Stimulated activated effector memory CD8-positive, alpha-beta T cell treated with anti-CD3 and anti-CD28 coated beads, Interleukin-12 subunit alpha, Interleukin-12 subunit beta, amount 100 ng/mL, for 72 hours (primary cell): ENCODE measurements around the gene ZNF532.
A peak's percentile ranks its signal among the peaks of the same experiment; 100 is the strongest.

Experiments used
- ATAC-seq: fragments of 150-1000 bp; cut with Tn5 transposase; 2 replicates; pipeline ENCODE4 v1.10.0; 2021
- DNase-seq, 2 donors: peaks; one replicate each; pipeline ENCODE4 v3.0.0; 2021 to 2022; ENCODE audit warnings: low spot score in 2 of 2
- H3K27ac Mint-ChIP-seq: one replicate; pipeline ENCODE4 v1.8.0; 2022; ENCODE audit warnings: mild to moderate bottlenecking, mixed read lengths
- H3K36me3 Mint-ChIP-seq: one replicate; pipeline ENCODE4 v1.8.0; 2022; ENCODE audit warnings: mild to moderate bottlenecking, mixed read lengths
- H3K4me1 Mint-ChIP-seq: one replicate; pipeline ENCODE4 v1.8.0; 2022; ENCODE audit warnings: mixed read lengths
- H3K4me3 Mint-ChIP-seq: one replicate; pipeline ENCODE4 v1.8.0; 2022; ENCODE audit warnings: mild to moderate bottlenecking, mixed read lengths
- H3K9me3 Mint-ChIP-seq: one replicate; pipeline ENCODE4 v1.8.0; 2022; ENCODE audit warnings: mixed read lengths

The ZNF532 gene

DNA sequence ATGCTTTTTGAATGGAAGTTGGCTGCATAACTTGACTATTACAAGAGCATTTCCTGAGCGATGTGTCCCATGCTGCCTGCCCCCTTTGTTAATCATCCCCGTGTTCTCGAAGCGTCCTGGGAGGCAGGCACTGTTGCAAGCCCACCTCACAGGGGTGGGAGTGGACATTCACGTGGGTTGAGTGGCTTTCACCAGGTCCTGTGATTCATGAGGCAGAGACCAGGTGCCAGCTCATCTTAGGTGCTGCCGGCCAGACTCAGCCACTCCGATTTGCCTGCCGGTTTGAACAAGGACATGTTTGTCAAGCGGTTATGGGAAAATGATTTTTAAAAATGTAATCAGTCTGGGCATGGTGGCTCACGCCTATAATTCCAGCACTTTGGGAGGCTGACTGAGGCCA is 112.5 kb downstream of the ZNF532 start:
- DNase-seq (no peak), ATAC-seq (no peak)
- Mint-ChIP-seq H3K9me3 (no peaks in the 10 kb centered on the region), H3K27ac (no peak overlapping the region), H3K4me1 (peaks cover 5% of the 10 kb centered on the region), H3K36me3 (peaks cover 27% of the 10 kb centered on the region), H3K4me3 (no peak overlapping the region)

DNA sequence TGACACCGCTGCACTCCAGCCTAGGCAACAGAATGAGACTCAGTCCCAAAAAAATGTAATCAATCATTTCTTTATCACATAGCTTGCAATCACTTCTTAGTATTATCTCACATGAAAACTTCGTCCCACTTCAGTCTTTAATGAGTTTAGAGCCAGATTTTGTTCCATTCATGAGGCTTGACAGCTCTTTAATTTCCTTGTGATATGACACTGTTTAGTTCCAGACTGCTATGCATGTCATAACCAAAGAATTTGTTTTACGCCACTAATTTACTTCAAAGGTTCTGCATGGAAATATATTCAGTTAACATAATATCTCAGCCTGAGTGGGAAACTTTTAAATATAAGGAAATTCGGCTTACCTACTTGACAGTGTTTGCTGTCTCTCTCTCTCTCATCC is 113.1 kb downstream of the ZNF532 start:
- H3K4me3 Mint-ChIP-seq, result no peak overlapping the region
- H3K27ac Mint-ChIP-seq, result no peak overlapping the region
- peaks cover 31% of the 10 kb centered on the region for H3K36me3 Mint-ChIP-seq
- no peaks in the 10 kb centered on the region for H3K9me3 Mint-ChIP-seq
- peaks cover 5% of the 10 kb centered on the region for H3K4me1 Mint-ChIP-seq
- DNase-seq (no peak), ATAC-seq (no peak)

DNA sequence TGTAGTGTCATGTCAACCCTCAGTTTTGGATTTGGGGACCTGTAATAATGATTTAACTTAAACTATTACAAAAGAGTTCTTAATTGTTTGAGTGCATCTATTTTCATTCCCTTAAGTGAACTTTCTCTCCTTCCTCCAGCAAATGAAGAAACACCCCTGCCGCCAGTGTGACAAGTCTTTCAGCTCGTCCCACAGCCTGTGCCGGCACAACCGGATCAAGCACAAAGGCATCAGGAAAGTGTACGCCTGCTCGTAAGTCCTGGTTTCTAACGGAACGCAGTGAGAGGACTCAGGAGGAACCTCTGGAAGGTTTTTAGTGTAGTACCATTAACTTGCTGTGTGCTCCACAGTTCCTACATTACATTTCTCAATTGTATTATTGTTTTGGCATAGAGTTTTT is 114.2 kb downstream of the ZNF532 start:
- H3K4me3 Mint-ChIP-seq, result no peak overlapping the region
- H3K4me1 Mint-ChIP-seq, result peaks cover 5% of the 10 kb centered on the region
- ATAC-seq (no peak), DNase-seq (no peak)
- H3K36me3 Mint-ChIP-seq, result peaks cover 35% of the 10 kb centered on the region
- H3K9me3 Mint-ChIP-seq, result no peaks in the 10 kb centered on the region
- H3K27ac Mint-ChIP-seq, result no peak overlapping the region

DNA sequence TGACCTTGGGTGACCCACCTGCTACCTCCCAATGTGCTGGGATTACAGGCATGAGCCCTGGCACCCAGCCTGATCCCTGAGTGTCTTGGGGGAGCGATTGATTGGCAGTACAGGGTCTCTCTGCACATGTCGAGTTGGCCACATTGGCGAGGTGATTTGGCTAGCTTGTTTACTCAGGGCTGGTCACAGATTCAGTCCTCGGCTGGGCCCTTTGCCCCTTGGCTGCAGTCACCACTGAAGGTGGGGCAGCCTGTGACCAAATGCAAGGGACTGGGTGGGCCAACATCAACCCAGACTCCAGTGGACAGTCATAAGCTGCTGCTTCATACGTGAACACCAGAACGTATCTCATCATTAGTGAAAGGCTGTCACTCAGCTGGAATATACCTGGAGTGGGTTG is 114.9 kb downstream of the ZNF532 start:
- Mint-ChIP-seq H3K27ac (no peak overlapping the region), H3K4me3 (no peak overlapping the region)

DNA sequence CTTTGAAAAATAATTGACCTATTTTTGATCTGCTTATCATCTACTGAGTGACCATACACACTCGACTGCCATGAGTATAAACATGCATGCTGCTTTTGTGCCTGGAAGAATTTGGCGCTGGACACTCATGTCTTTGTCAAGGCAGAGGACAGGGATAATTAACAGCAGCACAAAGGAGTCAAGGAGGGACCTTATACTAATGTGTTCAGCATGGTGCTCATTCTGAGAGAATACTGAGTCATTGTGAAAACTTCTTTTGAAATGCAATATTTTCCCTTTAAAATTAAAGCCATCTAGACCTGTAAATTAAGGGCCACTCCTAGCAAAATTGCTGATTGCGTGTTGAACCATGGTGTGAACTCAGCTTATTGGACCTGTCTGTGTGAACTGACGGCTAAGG is 116.3 kb downstream of the ZNF532 start:
- H3K27ac Mint-ChIP-seq, result no peak overlapping the region
- ATAC-seq, result peak; percentile 56

More for the DNA sequence above, 114.9 kb downstream of the ZNF532 start:
- Mint-ChIP-seq H3K36me3 (peaks cover 35% of the 10 kb centered on the region), H3K9me3 (no peaks in the 10 kb centered on the region), H3K4me1 (peaks cover 5% of the 10 kb centered on the region)
- DNase-seq (no peak), ATAC-seq (no peak)

DNA sequence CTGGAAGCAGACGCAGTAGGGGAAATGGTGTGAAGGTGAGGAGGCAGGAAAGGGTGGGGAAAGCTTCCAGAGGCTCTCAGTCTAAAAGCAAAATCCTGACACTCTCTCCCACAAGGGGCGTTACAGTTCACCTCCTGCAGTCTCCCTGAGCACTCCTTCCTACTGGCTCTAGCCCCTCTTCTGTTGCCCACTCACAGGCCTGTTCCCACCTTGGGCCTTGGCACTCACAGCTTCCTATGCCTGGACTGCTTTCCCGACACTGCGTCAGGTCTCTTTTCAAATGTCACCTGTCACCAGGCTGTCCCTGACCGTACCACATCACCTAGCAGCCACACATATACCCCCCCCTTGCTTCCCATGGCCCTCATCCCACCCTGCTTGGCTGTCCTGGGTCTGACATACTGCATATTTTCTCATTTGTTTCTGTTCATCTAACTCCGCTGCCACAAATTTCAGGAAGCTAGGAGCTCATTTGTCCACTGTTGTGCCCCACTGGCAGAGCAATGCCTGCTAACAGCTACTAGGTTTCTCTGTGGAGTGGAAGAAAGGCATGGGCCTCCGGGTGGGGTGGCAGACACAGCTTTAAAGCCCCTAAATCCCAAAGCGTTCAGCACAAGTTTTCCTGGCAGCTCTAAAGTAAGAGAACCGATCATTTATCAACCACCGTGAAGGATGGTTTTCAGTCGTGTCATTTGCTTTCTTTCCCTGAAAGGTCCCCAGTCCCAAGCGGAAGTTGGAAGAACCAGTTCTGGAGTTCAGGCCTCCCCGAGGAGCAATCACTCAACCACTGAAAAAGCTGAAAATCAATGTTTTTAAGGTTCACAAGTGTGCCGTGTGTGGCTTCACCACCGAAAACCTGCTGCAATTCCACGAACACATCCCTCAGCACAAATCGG is 118.8 kb downstream of the ZNF532 start:
- H3K27ac Mint-ChIP-seq, result no peak overlapping the region
- no peak overlapping the region for H3K4me3 Mint-ChIP-seq
- no peaks in the 10 kb centered on the region for H3K9me3 Mint-ChIP-seq
- ATAC-seq (no peak), DNase-seq (no peak)
- H3K4me1 Mint-ChIP-seq, result no peaks in the 10 kb centered on the region
- peaks cover 35% of the 10 kb centered on the region for H3K36me3 Mint-ChIP-seq

More for the DNA sequence above, 116.3 kb downstream of the ZNF532 start:
- Mint-ChIP-seq H3K36me3 (peaks cover 35% of the 10 kb centered on the region), H3K4me3 (no peak overlapping the region), H3K4me1 (no peaks in the 10 kb centered on the region), H3K9me3 (no peaks in the 10 kb centered on the region)
- no peak for DNase-seq

DNA sequence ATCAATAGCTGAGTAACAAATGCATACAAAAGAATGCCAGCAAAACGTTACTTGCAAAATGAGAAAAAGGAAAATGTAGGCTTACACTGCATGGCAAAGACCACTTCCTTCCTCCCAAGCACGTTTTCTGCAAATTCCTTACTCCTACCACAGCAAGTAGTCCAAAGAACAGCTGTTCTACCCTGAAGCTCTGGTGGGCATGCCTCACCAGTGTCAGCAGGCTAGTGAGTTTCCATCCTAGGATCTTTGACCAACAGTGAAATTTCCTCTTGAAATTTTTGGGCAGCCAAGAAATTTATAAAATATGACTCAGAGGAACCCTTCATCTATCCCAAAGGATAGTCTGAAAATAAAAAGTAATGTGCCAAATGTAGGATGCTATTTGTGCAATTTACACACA is 123.9 kb downstream of the ZNF532 start:
- DNase-seq, result no peak
- H3K36me3 Mint-ChIP-seq, result no peaks in the 10 kb centered on the region
- H3K4me1 Mint-ChIP-seq, result no peaks in the 10 kb centered on the region
- H3K9me3 Mint-ChIP-seq, result peaks cover 6% of the 10 kb centered on the region
- no peak overlapping the region for H3K27ac Mint-ChIP-seq
- no peak overlapping the region for H3K4me3 Mint-ChIP-seq
- ATAC-seq, result no peak

DNA sequence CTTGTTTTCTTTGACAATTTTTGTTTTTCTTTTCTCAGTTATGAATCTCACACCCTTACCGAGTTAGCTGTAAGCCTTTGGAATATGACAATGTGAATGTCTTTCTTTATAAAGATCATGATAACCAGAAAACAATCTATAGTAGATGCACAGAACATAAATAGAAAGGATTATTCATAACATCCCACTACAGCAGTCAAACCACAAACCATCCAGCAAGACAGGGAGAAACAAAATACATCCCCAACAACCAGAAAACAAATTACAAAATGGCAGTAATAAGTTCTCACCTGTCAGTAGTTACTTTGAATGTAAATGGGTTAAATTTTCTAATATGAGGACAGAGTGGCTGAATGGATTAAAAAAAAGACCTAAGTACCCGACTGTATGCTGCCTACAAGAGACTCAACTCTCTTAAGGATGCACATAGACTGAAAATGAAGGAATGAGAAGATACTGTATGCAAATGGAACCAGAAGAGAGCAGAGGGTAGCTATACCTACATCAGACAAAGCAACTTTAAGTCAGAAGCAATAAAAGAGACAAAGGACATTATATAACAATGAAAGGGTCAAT is 124.6 kb downstream of the ZNF532 start:
- DNase-seq, result no peak
- Mint-ChIP-seq H3K4me3 (no peak overlapping the region), H3K27ac (no peak overlapping the region), H3K4me1 (no peaks in the 10 kb centered on the region), H3K36me3 (no peaks in the 10 kb centered on the region), H3K9me3 (peaks cover 6% of the 10 kb centered on the region)
- ATAC-seq, result no peak

DNA sequence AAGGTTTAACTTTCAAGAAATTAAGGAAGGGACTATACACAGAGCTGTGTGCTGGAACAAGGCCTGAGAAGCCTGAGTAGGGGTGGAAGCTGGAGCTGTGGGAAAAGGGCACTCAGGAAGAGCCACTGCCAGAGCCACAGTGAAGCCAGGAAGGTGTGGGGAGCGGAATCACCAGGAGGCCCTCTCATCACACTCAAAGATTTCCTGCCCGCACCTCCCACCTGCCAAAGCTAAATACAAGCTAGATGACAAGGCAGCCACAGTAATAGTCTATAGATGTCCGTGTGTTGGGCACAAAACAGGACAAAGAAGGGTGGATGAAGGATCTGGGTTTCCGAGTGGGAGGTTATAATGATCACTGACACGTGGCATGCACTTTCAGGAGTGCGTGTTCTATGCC is 126.0 kb downstream of the ZNF532 start:
- H3K9me3 Mint-ChIP-seq, result peaks cover 6% of the 10 kb centered on the region

DNA sequence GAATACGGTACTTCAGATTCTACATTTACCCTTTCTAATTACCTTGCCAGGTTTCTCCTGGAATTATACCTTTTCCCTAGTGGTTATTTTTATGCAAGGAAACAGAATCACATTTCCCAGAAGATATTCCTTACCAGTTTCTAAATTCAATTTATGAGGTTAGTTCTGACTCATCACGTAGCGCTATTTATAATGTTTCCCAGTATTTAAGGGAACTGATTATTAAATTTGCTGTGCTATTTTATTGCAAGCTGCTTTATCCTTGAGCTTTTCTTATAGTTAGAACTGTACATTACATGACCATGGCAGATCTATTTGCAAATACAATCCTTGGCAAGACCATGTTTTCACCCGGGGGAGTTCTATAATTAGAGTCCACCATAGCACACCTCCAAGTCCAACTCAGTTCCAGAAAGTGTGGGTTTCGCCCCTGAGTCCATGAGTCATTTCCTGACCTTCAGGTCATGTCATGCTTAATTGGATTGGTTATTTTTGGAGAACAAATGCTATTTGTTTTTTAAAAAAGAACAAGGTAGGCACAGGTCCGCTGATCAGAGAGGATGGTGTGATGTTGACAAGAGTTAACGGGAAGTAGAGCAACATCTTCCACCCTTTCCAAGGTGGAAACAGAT is 126.6 kb downstream of the ZNF532 start:
- Mint-ChIP-seq H3K4me1 (no peaks in the 10 kb centered on the region), H3K4me3 (no peak overlapping the region), H3K36me3 (no peaks in the 10 kb centered on the region), H3K9me3 (peaks cover 6% of the 10 kb centered on the region), H3K27ac (no peak overlapping the region)
- ATAC-seq (peak; percentile 79), DNase-seq (no peak)

More for the DNA sequence above, 126.0 kb downstream of the ZNF532 start:
- ATAC-seq (no peak), DNase-seq (no peak)
- Mint-ChIP-seq H3K36me3 (no peaks in the 10 kb centered on the region), H3K27ac (no peak overlapping the region), H3K4me1 (no peaks in the 10 kb centered on the region), H3K4me3 (no peak overlapping the region)

DNA sequence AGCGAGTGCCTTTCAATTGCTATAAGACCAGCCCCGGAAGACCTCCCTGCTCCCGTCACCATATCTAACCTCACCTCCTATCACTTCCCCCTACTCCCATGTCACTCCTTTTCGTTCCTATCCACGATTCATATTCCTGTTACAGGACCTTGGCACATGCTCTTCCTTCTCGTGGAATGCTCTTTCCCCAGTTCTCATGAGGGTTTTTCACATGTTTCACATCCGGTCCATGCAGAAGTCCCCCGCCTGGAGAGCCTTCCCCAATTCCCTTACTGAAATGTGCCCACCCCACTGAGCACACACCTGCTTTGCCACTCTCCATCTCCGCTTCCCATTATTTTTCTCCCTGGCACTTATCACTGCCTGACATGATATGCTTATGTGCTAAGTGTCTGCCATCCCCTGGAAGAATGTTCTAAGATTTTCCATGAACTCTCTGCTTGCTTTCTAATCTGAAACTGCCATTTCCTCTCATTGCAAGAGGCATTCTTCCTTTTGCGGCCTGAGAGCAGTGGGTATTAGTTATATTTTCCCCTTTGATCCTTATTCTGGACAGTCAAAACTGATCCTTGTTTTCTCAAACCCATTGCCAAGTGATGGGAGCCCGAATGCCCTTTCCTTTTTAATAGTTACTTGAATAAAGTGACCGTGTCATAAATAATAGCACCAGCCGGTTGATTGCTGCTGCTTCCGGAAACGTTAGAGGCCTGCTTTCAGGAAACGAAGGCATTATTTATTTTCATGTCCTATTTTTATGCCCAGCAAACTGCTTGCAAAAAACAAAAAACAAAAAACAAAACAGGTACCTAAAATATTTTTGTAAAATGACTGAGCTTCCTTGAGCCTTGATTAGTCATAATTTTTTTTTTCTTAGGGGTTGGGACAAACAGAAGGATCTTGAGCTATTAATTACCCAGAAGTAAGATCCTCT is 127.9 kb downstream of the ZNF532 start:
- Mint-ChIP-seq H3K4me3 (no peak overlapping the region), H3K27ac (no peak overlapping the region), H3K9me3 (peaks cover 6% of the 10 kb centered on the region), H3K36me3 (no peaks in the 10 kb centered on the region), H3K4me1 (no peaks in the 10 kb centered on the region)
- DNase-seq (no peak), ATAC-seq (no peak)

DNA sequence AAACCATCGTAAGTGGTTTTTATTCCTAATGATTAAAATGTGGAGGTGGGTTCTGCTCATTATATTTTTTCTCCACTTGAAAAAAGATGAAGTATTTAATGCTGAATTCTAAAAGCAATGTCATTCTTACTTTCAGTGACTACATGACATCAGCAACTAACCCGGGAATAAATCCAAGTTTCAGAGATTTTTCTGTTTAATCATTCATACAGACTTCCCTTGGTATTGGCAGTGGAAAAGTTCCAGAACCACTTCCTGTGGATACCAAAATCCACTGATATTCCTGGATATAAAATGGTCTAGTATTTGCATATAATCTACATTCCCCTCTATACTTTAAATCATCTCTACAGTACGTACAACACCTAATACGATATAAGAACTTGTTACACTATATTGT is 128.6 kb downstream of the ZNF532 start:
- H3K36me3 Mint-ChIP-seq, result no peaks in the 10 kb centered on the region
- H3K4me3 Mint-ChIP-seq, result no peak overlapping the region
- no peak overlapping the region for H3K27ac Mint-ChIP-seq
- DNase-seq, result no peak
- H3K4me1 Mint-ChIP-seq, result no peaks in the 10 kb centered on the region
- H3K9me3 Mint-ChIP-seq, result peaks cover 6% of the 10 kb centered on the region
- no peak for ATAC-seq

DNA sequence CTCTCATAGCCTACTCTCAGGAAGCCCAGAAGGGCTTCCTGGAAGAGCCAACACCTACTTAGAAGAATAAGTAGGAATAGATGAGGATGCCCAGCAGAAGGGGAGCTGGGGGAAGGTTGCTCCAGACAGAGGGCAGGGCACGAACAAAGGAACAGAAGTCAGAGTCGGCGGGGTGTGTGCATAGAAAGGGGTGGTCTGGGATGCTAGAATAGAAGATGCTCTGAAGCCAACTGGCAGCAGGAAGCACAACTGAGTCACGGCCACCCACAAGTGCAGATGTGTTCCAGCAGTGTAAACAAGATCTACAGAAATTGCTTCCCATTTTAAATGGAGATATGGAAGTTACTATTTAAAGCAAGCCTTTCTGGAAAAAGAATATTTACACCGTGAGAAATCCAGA is 131.0 kb downstream of the ZNF532 start:
- Mint-ChIP-seq H3K4me3 (no peak overlapping the region), H3K27ac (no peak overlapping the region), H3K4me1 (no peaks in the 10 kb centered on the region), H3K36me3 (no peaks in the 10 kb centered on the region), H3K9me3 (no peaks in the 10 kb centered on the region)
- ATAC-seq (no peak), DNase-seq (no peak)

DNA sequence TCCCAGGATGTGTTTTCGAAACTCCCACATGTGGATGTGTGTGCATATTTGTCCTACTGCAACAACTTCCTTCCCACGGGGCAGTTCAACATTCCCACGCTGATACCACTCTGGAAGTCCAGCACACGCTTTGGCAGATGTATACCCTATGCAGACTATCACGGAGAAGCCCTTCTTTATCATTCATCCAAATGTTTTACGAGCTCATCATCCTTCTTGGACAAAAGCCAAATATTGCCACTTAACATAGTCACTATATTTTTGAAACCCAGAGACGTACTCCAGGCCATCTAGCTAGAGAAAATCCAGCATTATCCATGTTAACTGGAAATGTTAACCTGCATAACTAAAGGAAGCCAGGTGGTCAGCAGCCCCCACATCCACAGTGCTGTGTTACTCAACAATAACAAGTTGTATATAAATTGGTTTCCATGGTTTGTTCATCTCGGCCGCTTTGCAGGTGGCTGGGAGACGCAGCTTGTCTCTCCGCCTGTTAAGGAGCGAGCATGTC is 131.5 kb downstream of the ZNF532 start:
- H3K27ac Mint-ChIP-seq, result no peak overlapping the region
- no peak overlapping the region for H3K4me3 Mint-ChIP-seq
- H3K4me1 Mint-ChIP-seq, result no peaks in the 10 kb centered on the region
- no peak for ATAC-seq
- H3K36me3 Mint-ChIP-seq, result no peaks in the 10 kb centered on the region
- no peak for DNase-seq
- H3K9me3 Mint-ChIP-seq, result no peaks in the 10 kb centered on the region

DNA sequence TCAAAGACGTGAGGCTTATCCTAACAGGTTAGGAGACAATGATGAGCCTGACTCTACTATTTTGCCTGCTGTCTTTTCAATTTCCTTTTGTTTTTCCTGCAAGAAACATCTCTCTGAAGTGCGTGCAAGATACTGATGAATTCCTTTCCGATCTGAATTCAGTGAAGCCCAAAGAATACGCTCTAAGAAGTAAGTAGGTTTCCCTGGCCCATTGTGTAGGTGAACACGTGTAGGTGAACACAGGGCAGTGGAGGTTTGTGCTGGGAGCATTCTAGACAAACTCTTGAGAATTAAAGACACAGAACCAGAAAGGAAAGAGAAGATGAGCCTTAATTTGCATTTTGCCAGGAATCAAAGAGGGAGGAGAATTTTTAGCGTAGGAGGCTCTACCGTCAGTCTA is 132.0 kb downstream of the ZNF532 start:
- H3K27ac Mint-ChIP-seq, result no peak overlapping the region

More for the DNA sequence above, 132.0 kb downstream of the ZNF532 start:
- Mint-ChIP-seq H3K4me3 (no peak overlapping the region), H3K36me3 (no peaks in the 10 kb centered on the region), H3K4me1 (no peaks in the 10 kb centered on the region), H3K9me3 (no peaks in the 10 kb centered on the region)
- no peak for DNase-seq
- ATAC-seq, result no peak
